Dermis blood vessel endothelial cell (primary cell): ENCODE measurements around the gene GOLGA1. TPM values are rescaled to one million over a fixed set of nuclear protein-coding genes. Genes with fewer than 3 reads are reported as not detected.

ENCODE experiments used
- DNase-seq: peaks from one replicate; pipeline ENCODE4 v3.0.0; 2010
- total RNA-seq: library from RNA; depleted of rRNA; stranded (reverse); fragments of >200 nt; gene quantifications from 2 replicates; pipeline ENCODE4 v1.2.3, GENCODE V29; 2014

The GOLGA1 gene
- total RNA-seq, 1 donor from 2014 or later, result 12.6 TPM

DNA sequence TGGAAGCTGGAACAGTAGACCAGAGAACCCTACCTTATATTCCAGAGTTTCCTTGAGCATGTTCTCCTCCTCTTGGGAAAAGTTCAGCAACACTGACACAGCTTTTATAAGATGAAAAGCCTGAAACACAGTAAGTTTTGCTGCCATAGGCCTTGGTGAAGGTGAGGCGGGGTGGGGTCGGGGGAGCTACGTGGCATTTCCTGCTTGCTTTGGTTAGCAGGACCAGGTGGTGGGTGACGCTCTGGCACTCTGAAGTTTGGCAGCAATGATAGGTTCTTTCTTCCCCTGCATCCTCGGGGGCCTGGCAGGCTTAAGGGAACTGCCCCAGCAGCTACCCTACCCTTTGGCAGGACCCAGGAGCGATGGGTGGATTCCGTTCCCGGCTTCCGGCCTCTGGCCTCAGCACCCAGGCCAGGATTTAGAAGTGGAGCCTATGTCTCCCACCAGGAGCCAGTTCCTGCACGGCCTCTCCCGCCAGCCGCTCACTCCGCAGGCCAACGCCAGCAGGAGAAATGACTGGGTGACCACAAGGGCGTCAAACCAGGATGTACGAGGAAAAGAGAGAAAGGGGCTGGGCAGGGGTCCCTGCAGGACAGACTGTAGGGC lies 59.6 kb downstream of the GOLGA1 start:
- DNase-seq, result no peak

GRCh38 chr9:124880501-124880900 lies 60.4 kb downstream of the GOLGA1 start:
- no peak for DNase-seq

GRCh38 chr9:124879226-124879625 lies 61.7 kb downstream of the GOLGA1 start:
- DNase-seq, result no peak

DNA sequence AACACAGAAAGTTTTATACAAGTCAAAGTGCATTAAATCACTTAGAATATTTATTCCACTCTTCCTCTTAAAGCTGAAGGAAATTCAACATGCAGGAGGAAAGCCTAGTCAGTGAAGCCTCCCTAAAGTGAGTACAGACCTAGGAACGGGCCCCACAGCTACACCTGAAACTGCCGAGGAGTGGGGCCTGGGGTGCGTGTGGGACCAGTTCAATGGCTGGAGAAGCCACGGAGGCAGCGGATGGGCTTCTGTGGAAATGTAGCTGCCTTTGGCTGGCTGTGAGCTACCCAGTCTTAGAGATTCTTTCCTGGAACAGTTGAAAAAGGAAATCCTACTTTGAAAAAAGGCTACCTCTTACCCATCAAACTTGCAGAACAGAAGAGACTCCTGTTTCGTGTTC lies 62.4 kb downstream of the GOLGA1 start:
- no peak for DNase-seq

- no peak for DNase-seq
Measured at GRCh38 chr9:124878021-124878420, 62.9 kb downstream of the GOLGA1 start.

GRCh38 chr9:124877021-124877782 lies 63.7 kb downstream of the GOLGA1 start:
- no peak for DNase-seq

GRCh38 chr9:124875501-124875900 lies 65.4 kb downstream of the GOLGA1 start:
- no peak for DNase-seq

GRCh38 chr9:124873664-124874063 lies 67.2 kb downstream of the GOLGA1 start:
- DNase-seq, result no peak

- no peak for DNase-seq
Measured at GRCh38 chr9:124871156-124871561, 69.7 kb downstream of the GOLGA1 start.

DNA sequence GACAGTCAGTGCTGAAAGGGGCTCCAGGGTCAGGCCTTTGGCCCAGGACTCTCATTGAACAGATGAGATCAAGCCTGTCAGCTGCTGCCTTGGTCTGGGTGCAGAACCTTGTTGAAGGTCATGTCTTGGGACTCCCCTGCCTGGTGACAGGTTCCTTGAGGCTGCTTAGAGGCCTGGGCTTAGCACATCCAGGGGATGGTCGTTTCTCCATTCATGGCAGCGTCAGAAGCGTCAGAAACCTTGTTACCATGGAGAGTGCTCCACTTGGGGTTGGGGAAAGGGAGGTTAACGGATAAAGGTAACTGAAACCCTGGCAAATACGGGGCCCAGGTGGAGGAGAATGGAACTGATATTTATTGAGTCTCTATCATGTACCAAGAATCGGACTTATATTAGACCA lies 70.2 kb downstream of the GOLGA1 start:
- peak; percentile 25 for DNase-seq

DNA sequence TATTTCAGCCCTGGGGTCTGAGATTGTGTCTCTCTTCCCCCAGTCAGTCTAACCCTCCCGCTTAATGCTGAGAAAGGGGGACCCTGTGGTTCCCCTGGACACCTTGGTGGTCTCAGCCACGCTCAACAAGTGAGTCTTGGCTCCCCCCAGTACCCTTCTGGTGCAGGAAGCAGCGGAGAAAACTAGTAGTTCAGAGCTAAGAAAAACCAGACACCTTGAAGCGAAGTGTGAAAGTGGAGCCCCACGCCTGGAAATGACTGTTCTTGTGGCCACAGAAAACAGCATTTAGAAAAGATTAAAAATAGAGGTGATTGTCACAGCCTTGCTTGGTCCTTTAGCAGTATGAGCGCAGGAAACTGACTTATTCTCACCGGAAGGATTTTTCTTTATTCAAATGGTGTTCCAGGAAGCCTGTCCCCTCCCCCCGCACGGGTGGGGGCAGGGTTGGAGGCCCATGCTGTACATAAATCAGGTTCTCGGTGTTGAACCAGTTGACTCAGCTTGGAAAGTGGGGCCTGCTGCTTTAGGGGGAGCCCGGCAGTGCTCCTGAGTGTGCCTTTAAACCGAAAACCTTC lies 70.8 kb downstream of the GOLGA1 start:
- DNase-seq, result peak; percentile 77

DNA sequence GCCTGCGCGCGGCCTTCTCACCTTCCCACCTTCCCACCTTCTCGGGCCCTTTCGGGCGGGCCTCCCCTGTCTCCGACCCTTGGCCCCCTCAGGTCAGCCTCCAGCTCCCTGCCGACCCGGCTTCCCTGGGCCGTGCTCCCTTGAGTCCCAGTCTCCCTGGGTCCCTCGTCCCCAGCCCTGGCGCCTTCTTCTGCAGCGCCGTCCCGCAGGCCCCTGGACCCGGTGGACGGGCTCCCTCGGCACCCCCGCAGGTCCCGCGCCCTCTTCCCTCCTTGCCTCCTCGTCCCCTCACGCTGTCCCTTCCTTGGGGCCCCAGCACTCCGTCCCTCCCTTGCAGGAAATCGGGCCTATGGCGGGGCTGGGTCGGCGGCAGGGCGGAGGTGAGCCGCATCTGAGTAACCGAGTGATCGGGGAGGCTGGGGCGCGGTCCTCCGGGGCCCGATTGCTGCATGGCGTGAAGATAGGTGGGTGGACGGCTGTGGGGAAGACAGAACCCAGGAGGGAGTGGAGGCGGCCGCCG lies 71.4 kb downstream of the GOLGA1 start:
- DNase-seq, result peak; percentile 42

DNA sequence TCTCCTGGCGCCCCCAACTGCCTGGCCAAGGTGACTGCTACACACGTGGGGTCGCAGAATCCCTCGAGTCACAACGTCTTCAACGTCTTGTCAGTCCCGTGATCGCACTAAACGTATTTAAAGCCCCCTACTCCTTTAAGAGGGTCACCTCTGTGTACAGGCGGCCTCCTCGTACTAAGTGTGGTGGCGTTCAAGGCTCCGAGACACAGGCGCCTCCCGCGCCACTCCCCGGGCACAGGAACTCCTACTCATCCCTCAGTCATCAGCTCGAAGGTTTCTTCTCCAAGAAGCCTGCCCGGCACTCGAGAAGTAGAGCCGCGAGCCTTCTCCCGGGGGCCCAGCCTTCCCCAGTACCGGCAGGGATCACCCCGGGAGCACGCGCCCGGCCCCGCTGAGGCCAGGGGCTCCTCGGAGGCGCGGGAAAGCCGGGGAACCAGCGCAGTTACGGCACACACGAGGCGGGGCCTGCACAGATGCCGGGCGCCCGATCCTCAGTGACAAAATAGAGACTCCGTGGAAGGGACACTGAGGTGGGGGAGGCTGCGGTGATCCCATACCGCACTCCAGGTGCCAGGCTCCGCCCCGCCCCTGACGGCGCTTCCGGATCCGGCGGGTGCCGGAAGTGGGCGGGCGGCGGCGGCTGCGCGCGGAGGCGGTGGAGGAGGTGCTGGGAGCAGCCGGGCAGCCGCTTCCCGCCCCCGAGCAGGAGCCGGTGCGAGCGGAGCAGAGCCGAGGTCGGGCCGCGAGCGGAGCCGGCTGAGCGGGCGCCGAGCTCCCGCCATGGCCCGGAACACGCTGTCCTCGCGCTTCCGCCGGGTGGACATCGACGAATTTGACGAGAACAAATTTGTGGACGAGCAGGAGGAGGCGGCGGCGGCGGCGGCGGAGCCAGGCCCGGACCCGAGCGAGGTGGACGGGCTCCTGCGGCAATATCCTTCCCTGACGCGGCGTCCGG lies 72.1 kb downstream of the GOLGA1 start:
- DNase-seq, result peak; percentile 90

DNA sequence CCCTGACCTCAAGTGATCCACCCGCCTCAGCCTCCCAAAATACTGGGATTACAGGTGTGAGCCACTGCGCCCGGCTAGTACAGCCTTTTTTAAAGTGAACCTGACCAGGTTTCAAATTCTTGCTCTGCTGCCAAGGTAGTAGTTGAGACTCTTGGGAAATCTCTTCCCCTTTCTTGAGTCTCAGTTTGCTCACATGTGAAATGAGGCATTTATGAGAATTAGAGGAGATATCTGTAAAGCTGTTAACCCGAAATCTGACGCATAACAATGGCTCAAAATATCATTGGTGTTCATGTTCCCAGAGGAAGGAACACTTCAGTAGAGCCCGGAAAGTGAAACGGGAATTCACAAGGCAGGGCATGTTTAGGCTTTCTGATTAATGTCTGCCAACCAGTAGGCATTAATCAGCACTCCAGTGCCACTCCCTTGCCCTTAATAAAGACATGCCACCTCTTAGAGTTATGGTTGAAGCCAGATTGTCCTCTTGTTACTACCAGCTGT lies 77.5 kb downstream of the GOLGA1 start:
- peak; percentile 61 for DNase-seq

DNA sequence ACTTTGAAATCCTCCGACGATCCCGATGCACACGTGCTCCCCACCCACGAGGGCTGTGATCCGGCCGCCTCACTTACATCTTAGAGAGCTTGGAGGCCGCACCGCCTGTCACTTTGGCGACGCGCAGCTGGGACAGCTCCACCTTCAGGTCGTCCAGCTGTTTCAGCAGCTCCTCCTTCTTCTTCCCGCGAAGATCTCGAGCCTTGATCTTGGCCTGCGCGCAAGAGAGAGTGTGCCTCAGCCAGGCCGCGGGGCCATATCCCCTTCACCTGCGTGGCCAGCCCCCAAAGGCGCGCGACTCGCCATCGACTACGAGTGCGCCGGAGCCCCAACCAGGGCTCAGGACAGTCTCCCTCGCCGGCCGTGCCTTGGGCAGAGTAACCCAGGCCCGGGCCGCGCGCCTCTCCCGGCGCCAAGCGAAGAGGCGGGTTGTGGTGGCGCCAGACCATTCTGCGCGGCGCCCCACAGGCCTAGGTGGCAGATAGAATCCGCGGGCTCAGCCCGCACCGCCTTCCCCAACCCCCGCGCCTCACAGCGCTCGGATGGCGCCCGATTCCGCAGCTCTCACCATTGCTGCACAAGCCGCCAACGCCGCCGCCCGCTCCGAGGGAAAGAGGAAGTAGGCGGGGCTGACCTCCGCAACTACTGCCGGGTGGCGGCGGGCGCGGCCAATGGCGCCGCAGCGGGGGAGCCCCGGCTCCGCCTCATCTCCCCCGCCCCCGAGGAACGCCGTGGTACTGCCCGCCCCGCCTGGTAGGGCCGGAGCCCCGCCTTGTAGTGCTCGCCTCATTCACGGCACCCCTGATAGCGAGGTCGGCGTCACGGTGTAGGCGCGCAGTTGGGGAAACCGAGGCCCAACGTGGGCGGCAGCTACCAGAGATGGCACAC lies 79.3 kb downstream of the GOLGA1 start, which contains the start of the genes ARPC5L and RPL35:
Gene ARPC5L (plus strand): TSS at position 789 of the 888 bp plus-strand sequence. CDS start 7,161 bp downstream, outside the sequence.
Gene RPL35 (minus strand): TSS at position 616 of the 888 bp plus-strand sequence. CDS start 45 bp downstream, at position 571.
- DNase-seq, result peak; percentile 96

- DNase-seq, result no peak
Measured at GRCh38 chr9:124860582-124861341, 80.1 kb downstream of the GOLGA1 start.

DNA sequence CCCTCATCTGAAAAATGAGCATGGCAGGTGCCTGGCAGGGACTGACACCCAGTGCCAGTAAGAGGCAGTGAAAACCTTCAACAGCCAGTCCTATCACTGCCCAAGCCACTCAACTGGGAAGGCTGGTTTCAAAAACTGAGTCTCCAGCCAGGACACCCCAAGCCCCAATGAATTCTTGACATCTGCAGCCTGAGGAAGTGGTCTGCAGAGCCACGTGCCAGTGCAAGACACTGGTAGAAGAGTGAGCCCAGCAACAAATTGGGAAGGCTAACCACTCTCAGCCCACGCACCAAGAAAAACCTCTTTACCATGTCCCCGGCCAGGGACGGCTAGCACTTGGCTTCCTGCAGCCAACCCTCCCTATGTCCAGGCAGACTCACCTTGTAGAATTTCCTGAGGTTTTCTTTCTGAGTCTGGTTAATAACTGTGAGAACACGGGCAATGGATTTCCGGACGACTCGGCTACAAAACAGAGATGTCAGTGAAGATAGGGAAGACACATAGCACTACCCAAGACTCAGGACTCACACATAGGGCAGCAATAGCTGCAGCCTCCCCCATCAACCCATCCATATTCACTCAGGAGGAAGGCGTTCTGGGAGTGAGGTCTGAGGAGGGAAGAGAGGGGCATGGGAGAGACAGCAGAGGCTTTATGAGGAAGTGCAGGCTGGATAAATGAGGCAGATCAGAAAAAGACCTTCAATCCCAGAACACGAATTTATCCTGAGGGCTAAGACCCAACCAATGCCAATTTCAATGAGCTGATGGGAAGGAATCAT lies 80.9 kb downstream of the GOLGA1 start:
- DNase-seq, result no peak

- DNase-seq, result no peak
Measured at GRCh38 chr9:124858330-124859046, 82.4 kb downstream of the GOLGA1 start.
